Hepatocyte (in vitro differentiated cells): ENCODE results near the gene APOA4. TPM values are rescaled to one million over a fixed set of nuclear protein-coding genes. Genes with fewer than 3 reads are reported as not detected.

Experiments
- DNase-seq: peaks from one replicate; pipeline ENCODE4 v3.0.0-alpha.2; 2016; ENCODE audit warnings: low spot score
- H2AFZ ChIP-seq: fragments of 200-600 bp; sonication (generic); 2 replicates; pipeline ENCODE4 v1.6.0; 2016; ENCODE audit warnings: antibody characterized with exemption, mild to moderate bottlenecking
- H3K27ac ChIP-seq: fragments of 200-600 bp; sonication (generic); 2 replicates; pipeline ENCODE4 v1.5.1; 2016; ENCODE audit warnings: mild to moderate bottlenecking
- H3K27me3 ChIP-seq: fragments of 200-600 bp; sonication (generic); 2 replicates; pipeline ENCODE4 v1.6.1; 2016
- H3K36me3 ChIP-seq: fragments of 200-600 bp; sonication (generic); replicated peaks from 2 replicates; pipeline ENCODE4 v1.5.1; 2016; ENCODE audit warnings: low read depth; ENCODE audit not compliant: insufficient read depth
- H3K4me1 ChIP-seq: fragments of 200-600 bp; sonication (generic); 2 replicates; pipeline ENCODE4 v1.5.1; 2016; ENCODE audit warnings: mild to moderate bottlenecking, moderate library complexity; ENCODE audit not compliant: insufficient read depth
- H3K4me2 ChIP-seq: fragments of 200-600 bp; sonication (generic); 2 replicates; pipeline ENCODE4 v1.6.0; 2016
- H3K4me3 ChIP-seq: fragments of 200-600 bp; sonication (generic); 2 replicates; pipeline ENCODE4 v1.5.1; 2016; ENCODE audit warnings: mild to moderate bottlenecking
- H3K79me2 ChIP-seq: fragments of 200-600 bp; sonication (generic); 2 replicates; pipeline ENCODE4 v1.6.0; 2017; ENCODE audit warnings: mild to moderate bottlenecking
- H3K9me2 ChIP-seq: fragments of 200-600 bp; sonication (generic); replicated peaks from 2 replicates; pipeline ENCODE4 v1.6.0; 2017; ENCODE audit warnings: mild to moderate bottlenecking; ENCODE audit not compliant: insufficient read depth
- H3K9me3 ChIP-seq: fragments of 200-600 bp; sonication (generic); 2 replicates; pipeline ENCODE4 v1.5.1; 2016; ENCODE audit warnings: low read depth, mild to moderate bottlenecking
- H4K20me1 ChIP-seq: fragments of 200-600 bp; sonication (generic); 2 replicates; pipeline ENCODE4 v1.6.0; 2016; ENCODE audit warnings: mild to moderate bottlenecking; ENCODE audit not compliant: insufficient read depth, poor library complexity, severe bottlenecking
- EZH2 ChIP-seq: fragments of 200-600 bp; sonication (generic); IDR thresholded peaks from 2 replicates; pipeline ENCODE4 v1.6.1; 2016; ENCODE audit warnings: antibody characterized with exemption, mild to moderate bottlenecking, borderline replicate concordance
- EZH2phosphoT487 ChIP-seq: fragments of 200-600 bp; sonication (generic); IDR thresholded peaks from one replicate; pipeline ENCODE4 v1.6.1; 2018; ENCODE audit warnings: antibody characterized with exemption, mild to moderate bottlenecking, low read depth, moderate library complexity; ENCODE audit not compliant: unreplicated experiment, severe bottlenecking
- WGBS: methylation state at CpG from one replicate; pipeline ENCODE4 v1.1.6; 2016; ENCODE audit warnings: low lambda C conversion rate; ENCODE audit errors: missing lambda C conversion rate; 5-methylcytosine and 5-hydroxymethylcytosine counted together
- polyA plus RNA-seq: library from polyadenylated mRNA; unstranded; fragments of >200 nt; fragmentation: Nextera tagmentation; extraction: Ambion mirVana; gene quantifications from 2 replicates; pipeline ENCODE4 v1.2.1, GENCODE V29; 2016
- total RNA-seq: library from RNA; depleted of rRNA; stranded (reverse); fragments of >200 nt; gene quantifications from 2 replicates; pipeline ENCODE4 v1.2.3, GENCODE V29; 2014
- TF ChIP-seq, protein P1 (sequence below): fragments of 200-600 bp; sonication (generic); IDR thresholded peaks from 2 replicates; pipeline ENCODE4 v1.5.1; 2016; ENCODE audit warnings: antibody characterized with exemption, mild to moderate bottlenecking; ENCODE audit not compliant: poor library complexity

APOA4 gene
- total and polyA plus RNA-seq, 2 experiments from 2014 or later: 810 to 1,133 TPM

- Histone ChIP-seq H3K4me3 (no peak overlapping the region), H3K9me2 (no peaks in the 10 kb centered on the region), H3K4me1 (peaks cover 42% of the 10 kb centered on the region), H3K9me3 (no peaks in the 10 kb centered on the region), H2AFZ (no peak overlapping the region), H3K4me2 (peak overlapping the region; percentile 59), H3K36me3 (no peaks in the 10 kb centered on the region), H4K20me1 (no peaks in the 10 kb centered on the region), H3K27ac (peak overlapping the region; percentile 95), H3K79me2 (no peaks in the 10 kb centered on the region), H3K27me3 (no peaks in the 10 kb centered on the region)
- peak; percentile 83 for DNase-seq
- 46% methylated on average over 15 of the region's 16 CpGs for WGBS
- TF ChIP-seq EZH2phosphoT487: no peak
Measured at GRCh38 chr11:116828632-116829524, 5.8 kb upstream of the APOA4 start.

DNA sequence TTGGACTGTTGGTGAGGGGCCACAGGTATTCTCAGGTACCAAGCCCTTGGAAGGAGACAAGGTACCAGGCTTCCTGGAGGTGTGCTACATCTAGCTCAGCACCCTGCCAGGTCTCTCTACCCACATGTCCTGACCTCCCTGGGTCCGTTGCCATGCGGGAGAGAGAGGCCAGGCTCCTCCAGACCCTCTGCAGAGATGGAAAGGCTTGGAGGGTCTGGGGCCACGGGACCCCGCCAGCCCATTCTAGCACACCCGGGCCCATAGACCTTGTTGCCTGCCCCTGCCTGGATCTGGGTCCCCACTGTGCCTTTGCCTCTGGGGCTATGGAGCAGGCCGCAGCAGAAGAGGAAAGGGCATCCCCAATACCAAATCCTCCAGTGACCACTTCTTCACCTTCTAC lies 4.4 kb upstream of the APOA4 start:
- Histone ChIP-seq H3K27ac (peak overlapping the region; percentile 95), H3K36me3 (no peaks in the 10 kb centered on the region), H3K9me3 (no peaks in the 10 kb centered on the region), H3K4me3 (no peak overlapping the region), H3K79me2 (no peaks in the 10 kb centered on the region), H4K20me1 (no peaks in the 10 kb centered on the region), H3K4me1 (peaks cover 50% of the 10 kb centered on the region), H3K27me3 (no peaks in the 10 kb centered on the region), H3K9me2 (no peaks in the 10 kb centered on the region), H2AFZ (no peak overlapping the region), H3K4me2 (no peak overlapping the region)
- no peak for DNase-seq
- no peak for TF ChIP-seq EZH2
- TF ChIP-seq EZH2phosphoT487: no peak
- TF ChIP-seq, protein P1, sequence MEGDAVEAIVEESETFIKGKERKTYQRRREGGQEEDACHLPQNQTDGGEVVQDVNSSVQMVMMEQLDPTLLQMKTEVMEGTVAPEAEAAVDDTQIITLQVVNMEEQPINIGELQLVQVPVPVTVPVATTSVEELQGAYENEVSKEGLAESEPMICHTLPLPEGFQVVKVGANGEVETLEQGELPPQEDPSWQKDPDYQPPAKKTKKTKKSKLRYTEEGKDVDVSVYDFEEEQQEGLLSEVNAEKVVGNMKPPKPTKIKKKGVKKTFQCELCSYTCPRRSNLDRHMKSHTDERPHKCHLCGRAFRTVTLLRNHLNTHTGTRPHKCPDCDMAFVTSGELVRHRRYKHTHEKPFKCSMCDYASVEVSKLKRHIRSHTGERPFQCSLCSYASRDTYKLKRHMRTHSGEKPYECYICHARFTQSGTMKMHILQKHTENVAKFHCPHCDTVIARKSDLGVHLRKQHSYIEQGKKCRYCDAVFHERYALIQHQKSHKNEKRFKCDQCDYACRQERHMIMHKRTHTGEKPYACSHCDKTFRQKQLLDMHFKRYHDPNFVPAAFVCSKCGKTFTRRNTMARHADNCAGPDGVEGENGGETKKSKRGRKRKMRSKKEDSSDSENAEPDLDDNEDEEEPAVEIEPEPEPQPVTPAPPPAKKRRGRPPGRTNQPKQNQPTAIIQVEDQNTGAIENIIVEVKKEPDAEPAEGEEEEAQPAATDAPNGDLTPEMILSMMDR: no peak
- WGBS: 86% methylated on average over 6 of the region's 6 CpGs

DNA sequence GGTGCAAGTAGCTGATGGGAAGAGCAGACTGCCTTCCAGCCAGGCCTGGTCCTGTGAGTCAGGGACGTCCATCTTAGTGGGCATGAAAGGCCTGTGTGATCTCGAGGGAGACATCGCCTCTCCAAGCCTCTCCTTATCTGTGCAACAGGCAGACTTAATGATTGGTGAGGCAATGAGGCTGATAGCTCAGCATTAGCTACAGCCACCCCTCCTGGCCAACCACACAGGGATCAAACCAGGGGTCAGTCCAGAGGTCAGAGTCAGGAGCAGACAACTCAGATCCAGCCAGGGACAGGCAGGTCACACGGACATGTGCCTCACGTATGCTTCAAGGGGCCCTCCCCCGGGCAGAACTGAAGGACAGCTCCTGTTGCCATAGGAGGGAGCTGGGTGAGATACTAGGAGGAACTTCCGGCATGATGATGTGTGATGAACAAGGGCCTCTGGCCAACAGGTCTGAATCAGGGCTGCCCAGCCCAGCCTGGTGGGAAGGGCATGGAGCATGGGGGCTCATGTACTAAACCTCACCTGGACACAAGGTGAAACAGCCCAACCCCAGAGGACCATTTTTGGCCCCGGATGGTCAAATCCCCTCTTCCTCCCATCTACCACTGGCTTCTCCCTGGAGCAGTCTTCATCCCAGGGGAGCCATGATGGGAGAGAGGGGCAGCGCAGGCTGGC lies 3.8 kb upstream of the APOA4 start:
- H4K20me1 ChIP-seq: no peaks in the 10 kb centered on the region
- no peaks in the 10 kb centered on the region for H3K36me3 ChIP-seq
- WGBS: 57% methylated on average over 9 of the region's 9 CpGs
- H3K79me2 ChIP-seq: no peaks in the 10 kb centered on the region
- no peaks in the 10 kb centered on the region for H3K9me2 ChIP-seq
- H3K27ac ChIP-seq: peak overlapping the region; percentile 95
- H3K4me3 ChIP-seq: no peak overlapping the region
- peak; percentile 58 for DNase-seq
- H3K9me3 ChIP-seq: no peaks in the 10 kb centered on the region
- TF ChIP-seq, protein P1: no peak
- TF ChIP-seq EZH2: no peak
- TF ChIP-seq EZH2phosphoT487: no peak
- H3K4me2 ChIP-seq: no peak overlapping the region
- no peaks in the 10 kb centered on the region for H3K27me3 ChIP-seq
- peaks cover 45% of the 10 kb centered on the region for H3K4me1 ChIP-seq
- no peak overlapping the region for H2AFZ ChIP-seq
